ENCODE results near the gene COP1.
"Not testable (repeated sequence)": the region's sequence is repeated elsewhere in the genome, so short reads cannot be mapped to it uniquely, and the experiment has no call there.

COP1 gene
- long read RNA-seq, donor 1, transcript COP1-208 (2 exons, 450 nt) = minor isoform, 7 of 36 reads
- long read RNA-seq, donor 1, transcript COP1-204 (20 exons, 3,033 nt) = major isoform, 10 of 36 reads
- long read RNA-seq, donor 1, partial matches to known transcripts = 19 of 36 reads
- long read RNA-seq, donor 1, other reads (novel, unspliced or antisense) = 0 of 36 reads
- long read RNA-seq, donor 2, partial matches to known transcripts = 0 of 5 reads
- long read RNA-seq, donor 2, other reads (novel, unspliced or antisense) = 0 of 5 reads
- long read RNA-seq, donor 3, partial matches to known transcripts = 0 of 6 reads
- long read RNA-seq, donor 3, other reads (novel, unspliced or antisense) = 0 of 6 reads
- long read RNA-seq, donor 4, transcript COP1-204 (20 exons, 3,033 nt) = major isoform, 9 of 17 reads
- long read RNA-seq, donor 4, partial matches to known transcripts = 7 of 17 reads
- long read RNA-seq, donor 4, other reads (novel, unspliced or antisense) = 0 of 17 reads
- long read RNA-seq, donor 5, transcript COP1-208 (2 exons, 450 nt) = major isoform, 6 of 20 reads
- long read RNA-seq, donor 5, partial matches to known transcripts = 11 of 20 reads
- long read RNA-seq, donor 5, other reads (novel, unspliced or antisense) = 0 of 20 reads
- long read RNA-seq, donor 6, partial matches to known transcripts = 0 of 6 reads
- long read RNA-seq, donor 6, other reads (novel, unspliced or antisense) = 0 of 6 reads
- long read RNA-seq, donor 7, transcript COP1-208 (2 exons, 450 nt) = major isoform, 5 of 14 reads
- long read RNA-seq, donor 7, partial matches to known transcripts = 6 of 14 reads
- long read RNA-seq, donor 7, other reads (novel, unspliced or antisense) = 0 of 14 reads
- long read RNA-seq, donor 8, transcript COP1-204 (20 exons, 3,033 nt) = major isoform, 6 of 21 reads
- long read RNA-seq, donor 8, partial matches to known transcripts = 10 of 21 reads
- long read RNA-seq, donor 8, other reads (novel, unspliced or antisense) = 0 of 21 reads

DNA sequence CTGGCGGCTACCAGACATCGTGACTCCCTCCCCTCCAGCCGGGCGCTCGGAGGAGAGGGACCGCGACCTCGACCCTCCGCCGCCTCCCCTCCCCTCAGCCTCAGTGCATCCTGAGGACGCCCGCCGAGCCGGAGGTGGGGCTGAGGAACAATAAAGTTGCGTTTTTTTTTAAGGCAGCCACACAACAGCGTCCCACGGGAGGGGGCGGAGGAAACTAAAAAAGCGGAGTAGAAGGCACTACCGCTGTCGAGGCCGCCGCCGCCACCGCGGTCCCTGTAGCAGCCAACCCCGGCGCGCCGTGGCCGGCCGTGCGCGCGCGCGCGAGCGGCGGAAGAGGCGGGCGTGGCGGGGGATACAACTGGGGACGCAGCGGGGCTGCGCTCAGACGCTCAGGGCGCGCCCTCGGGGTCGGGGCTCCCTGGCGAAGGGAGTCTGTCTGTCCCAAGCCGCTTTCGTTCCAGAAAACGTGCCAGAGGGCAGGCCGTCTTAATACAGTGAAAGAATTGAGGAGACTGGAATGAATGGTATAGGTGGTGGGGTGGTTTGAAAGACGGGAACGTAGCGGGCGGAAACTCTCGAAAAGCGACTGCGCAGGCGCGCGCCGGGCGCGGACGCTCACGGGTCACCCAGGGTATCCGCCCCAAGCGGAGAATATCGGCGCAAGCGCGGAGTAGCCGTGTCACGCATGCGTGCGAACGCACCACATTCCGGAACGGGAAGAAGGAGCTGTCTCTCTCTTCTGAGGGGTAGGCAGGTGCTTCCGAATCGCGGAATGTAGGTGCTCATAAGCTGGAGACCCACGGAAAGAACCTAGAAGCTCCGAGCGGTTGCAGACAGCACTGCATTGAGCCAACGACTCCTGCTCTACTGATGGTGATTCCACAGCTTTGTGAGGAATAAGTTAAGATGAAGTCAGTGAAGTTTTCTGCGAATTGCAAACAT is at the start of gene COP1:
Gene COP1 (minus strand): TSS at position 326 of the 942 bp plus-strand sequence. CDS start 308 bp downstream, at position 18.
- peak; percentile 99 for DNase-seq

DNA sequence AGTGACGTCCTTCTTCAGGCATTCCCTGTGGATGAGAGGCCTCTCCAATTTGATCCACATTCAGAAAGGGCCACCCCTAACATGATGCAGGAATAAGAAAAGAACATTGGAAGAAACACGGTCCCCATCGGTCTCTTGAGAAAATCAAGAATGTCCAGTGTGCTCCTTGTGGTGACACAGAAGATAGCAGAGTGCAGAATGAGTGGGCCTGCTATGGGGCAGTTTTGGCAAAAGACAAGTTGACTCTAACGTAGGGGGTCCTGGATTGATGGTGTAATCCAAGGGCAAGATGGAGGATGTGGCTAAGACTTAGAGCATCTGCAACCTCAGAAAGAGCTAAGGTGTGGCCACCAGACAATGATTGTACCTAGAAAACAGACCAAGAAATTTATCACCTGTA is 45.1 kb upstream of the COP1 start:
- no peak for DNase-seq

GRCh38 chr1:176244851-176245250 is 37.8 kb upstream of the COP1 start:
- DNase-seq = no peak

DNA sequence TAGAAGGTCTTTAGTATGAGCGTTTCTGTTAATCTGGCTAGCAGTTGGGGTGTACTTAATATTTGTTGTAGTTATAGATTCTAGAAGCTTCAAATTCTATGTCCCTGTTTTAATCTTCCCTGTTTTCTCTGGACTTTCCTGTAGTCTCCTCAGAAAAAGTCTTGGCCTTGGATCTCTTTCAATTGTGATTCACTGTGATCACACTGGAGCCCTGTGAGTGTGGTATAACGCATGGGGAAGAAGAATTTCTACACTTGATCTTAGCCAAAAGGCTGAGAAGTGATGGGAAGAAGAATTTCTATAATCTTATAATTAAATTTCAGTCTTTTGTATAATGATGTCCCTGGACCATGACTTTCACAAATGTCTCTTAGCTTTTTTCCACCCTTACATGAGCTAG is 36.7 kb upstream of the COP1 start:
- no peak for DNase-seq

GRCh38 chr1:176241385-176242015 is 34.4 kb upstream of the COP1 start:
- DNase-seq = no peak

DNA sequence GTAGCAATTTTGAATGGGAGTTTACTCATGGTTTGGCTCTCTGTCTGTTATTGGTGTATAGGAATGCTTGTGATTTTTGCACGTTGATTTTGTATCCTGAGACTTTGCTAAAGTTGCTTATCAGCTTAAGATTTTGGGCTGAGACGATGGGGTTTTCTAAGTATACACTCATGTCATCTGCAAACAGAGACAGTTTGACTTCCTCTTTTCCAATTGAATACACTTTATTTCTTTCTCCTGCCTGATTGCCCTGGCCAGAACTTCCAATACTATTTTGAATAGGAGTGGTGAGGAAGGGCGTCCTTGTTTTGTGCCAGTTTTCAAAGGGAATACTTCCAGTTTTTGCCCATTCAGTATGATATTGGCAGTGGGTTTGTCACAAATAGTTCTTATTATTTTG is 26.6 kb upstream of the COP1 start:
- not testable (repeated sequence) for DNase-seq

DNA sequence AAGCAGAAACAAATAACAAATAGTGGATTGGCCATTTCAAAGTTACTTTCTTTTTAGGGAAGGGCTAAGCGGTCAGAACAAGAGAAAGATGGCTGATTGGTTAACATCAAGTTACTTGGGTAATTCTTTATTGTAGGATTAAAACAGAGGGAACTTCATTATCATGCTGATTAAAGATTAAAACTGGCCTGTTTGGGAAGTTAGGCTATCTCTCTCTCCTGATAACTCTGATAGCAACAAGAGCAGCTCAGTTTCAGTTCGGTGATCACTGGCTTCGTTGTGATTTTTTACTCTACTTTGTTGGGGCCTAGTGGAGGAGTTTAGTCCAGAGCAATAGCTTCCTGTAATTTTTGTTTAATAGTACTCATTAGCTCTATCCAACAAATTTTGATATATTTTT is 20.5 kb upstream of the COP1 start:
- no peak for DNase-seq

- DNase-seq = no peak
Observed at GRCh38 chr1:176225911-176226310, 18.8 kb upstream of the COP1 start.

DNA sequence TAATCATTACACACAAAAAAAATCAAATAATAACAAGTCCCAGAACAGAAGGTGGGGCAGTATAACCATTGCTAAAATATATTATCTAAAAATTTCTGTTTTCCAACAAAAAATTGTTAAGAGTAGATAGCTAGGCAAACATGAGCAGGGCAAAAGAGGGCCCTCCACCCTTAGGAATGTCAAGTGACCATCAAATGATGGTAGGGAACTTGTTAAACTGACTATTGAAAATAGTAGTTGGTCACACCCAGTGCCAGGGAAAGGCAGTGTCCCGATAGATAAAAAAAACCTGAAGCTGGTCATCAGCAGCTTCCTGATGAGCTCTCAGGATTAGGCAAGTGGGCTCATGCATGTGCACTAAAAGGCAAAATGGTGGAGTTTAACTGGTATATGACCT is 18.4 kb upstream of the COP1 start:
- no peak for DNase-seq

DNA sequence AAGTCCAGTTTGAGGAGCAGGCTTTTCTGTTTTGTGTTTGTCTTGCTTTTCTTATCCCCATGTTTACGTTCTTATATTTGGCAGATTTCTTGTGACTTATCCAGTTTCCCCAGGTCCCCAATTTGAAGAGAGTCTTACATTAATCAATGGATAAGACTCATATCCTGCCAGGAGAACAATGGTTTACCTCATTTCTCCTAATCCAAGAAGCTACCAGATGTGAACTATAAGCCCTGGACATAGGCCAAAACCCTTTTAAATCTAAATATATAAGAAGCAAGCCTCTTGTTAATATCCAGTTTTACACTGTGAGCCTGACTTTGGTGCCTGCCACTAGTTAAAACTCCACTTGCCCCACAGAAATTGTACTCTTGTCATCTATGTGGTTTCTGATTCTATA is 15.1 kb upstream of the COP1 start:
- DNase-seq = no peak

- no peak for DNase-seq
Observed at GRCh38 chr1:176220100-176220689, 13.1 kb upstream of the COP1 start.

DNA sequence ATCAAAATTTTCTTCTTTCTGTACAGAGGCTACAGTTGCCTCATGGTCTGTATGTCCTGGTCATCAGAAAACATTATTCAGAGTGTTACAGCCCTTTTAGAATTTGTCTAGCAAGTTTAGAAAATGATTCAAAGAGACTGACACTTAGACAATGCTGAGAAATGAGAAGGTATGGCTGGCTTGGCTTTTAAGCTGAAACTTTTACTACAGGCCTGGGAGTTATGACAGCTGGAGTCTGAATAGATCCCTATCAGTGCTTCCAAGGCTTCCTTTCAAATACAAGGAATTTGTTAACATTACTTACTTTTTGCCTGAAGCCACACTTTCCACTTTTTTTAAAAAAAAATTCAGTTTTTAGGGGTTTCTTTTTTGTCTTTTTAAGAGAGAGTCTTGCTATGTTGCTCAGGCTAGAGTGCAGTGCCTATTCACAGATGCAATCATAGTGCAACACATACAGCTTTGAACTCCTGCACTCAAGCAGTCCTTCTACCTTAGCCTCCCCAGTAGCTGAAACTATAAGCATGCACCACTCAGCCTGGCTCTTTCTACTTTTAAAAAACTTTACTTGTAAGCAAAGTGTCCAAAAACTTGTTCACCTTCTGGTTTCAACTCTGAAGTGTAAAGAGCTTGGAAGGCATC is 10.5 kb upstream of the COP1 start:
- no peak for DNase-seq

GRCh38 chr1:176216031-176216430 is 8.9 kb upstream of the COP1 start:
- no peak for DNase-seq

GRCh38 chr1:176211396-176212165 is 4.5 kb upstream of the COP1 start:
- DNase-seq = no peak

GRCh38 chr1:176208034-176208433 is 948 bp upstream of the COP1 start:
- DNase-seq = no peak

DNA sequence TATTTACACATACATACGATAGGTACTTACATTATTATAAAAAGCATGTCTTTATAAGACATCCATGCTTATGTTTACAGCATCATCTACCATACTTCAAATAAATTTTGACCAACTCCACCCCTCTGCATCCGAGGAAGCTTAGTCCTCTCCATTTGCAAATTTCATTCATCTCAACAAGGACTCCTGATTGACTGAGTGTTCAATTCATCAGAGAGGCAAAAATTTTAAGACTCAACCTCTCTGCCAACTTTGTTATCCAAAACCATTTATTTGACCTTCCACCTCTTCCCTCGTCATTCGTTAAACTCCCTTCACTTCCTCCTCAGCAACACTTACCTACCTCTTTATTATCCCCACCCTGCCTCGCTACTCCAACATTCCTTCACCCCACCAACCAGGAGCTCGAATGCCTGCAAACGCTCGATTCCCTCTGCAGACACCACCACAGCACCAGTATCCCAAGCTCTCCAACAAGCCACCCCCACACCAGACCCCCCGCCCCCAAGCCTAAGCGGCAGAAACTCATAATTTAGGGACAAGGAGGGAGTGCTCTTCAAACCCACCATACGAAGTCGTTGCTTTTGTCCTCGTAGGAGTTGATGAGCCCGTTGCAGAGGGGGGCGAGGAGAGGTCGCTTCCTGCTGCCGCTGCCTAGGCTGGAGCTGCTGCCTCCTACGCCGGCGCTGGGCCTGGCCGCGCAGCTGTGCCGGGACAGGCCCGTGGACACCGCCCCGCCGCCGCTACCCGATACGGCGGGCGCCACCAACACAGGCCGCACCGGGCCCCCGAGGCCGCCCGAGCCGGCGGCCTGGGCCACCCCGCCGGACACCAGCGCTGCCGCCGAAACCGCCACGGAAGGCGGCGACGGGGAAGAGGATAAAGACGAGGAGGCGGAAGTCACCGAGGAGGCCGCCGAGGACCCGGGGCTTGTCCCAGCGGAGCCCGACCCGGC is 803 bp downstream of the COP1 start:
- peak; percentile 94 for DNase-seq

- no peak for DNase-seq
Observed at GRCh38 chr1:176205332-176205914, 1.7 kb downstream of the COP1 start.

DNA sequence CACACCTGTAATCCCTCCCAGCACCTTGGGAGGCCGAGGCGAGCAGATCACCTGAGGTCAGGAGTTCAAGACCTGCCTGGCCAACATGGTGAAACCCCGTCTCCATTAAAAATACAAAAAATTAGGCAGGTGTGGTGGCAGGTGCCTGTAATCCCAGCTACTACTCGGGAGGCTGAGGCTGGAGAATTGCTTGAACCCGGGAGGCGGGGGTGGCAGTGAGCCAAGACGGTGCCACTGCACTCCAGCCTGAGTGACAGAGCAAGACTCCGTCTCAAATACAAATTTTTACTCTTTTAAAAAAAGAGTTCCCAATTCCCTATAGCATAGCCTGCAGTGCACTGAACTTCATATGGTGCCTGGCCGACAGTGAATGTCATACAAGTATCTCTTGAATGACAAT is 2.4 kb downstream of the COP1 start:
- not testable (repeated sequence) for DNase-seq
